ENCODE measurements around the gene GSTT2. TPM values are rescaled to one million over a fixed set of nuclear protein-coding genes. Genes with fewer than 3 reads are reported as not detected.

Gene GSTT2
- total and polyA plus RNA-seq, 2 donors (not counting 3 experiments of a cell fraction or from before 2014, with no cell fraction given): 3.0 TPM; not detected in 1

GRCh38 chr22:24008022-24008283 lies 28.0 kb downstream of the GSTT2 start:
- Histone ChIP-seq H2AFZ (ENCODE audit: low read depth, low read length) (no peak overlapping the region), H3K4me1 (ENCODE audit: control insufficient read depth, extremely low read depth, insufficient read depth, low read length) (peaks cover 5% of the 10 kb centered on the region), H3K9ac (replicated peaks; ENCODE audit: extremely low read depth, insufficient read depth, low read length) (no peak overlapping the region), H3K4me3 (replicated peaks in 1 of 3; ENCODE audit: insufficient read depth in 1 of 3, low read depth in 1 of 3, low read length in 3 of 3) (no peak overlapping the region), H3K4me2 (ENCODE audit: insufficient read depth, low read length) (no peak overlapping the region), H3K36me3 (ENCODE audit: control insufficient read depth in 2 of 2, extremely low read depth in 1 of 2, insufficient read depth in 2 of 2, low read length in 2 of 2) (no peaks in the 10 kb centered on the region), H3K9me1 (replicated peaks; ENCODE audit: control insufficient read depth, extremely low read depth, insufficient read depth, low read length) (no peaks in the 10 kb centered on the region), H3K79me2 (ENCODE audit: control insufficient read depth, insufficient read depth, low read length) (peaks cover 12% of the 10 kb centered on the region), H4K20me1 (replicated peaks; ENCODE audit: control insufficient read depth, extremely low read depth, insufficient read depth, low read length) (no peaks in the 10 kb centered on the region), H3K27me3 (ENCODE audit: control insufficient read depth in 2 of 2, insufficient read depth in 2 of 2, low read length in 2 of 2) (no peaks in the 10 kb centered on the region), H3K9me3 (replicated peaks; ENCODE audit: control insufficient read depth, insufficient read depth, low read length) (no peaks in the 10 kb centered on the region), H3K27ac (ENCODE audit: insufficient read depth, low read depth, low read length) (no peak overlapping the region)
- dilution Hi-C loops (cut with MboI; ENCODE audit: extremely low pct_ligation_motif_present, low sequenced_read_pairs): no loop called here
- ChIA-PET CTCF (no interaction called here), POLR2A (no interaction called here)
- DNase-seq (ENCODE audit: low read depth, low spot score): no peak
- BruUV-seq (replicated peaks): no TSS peak
- TF ChIP-seq FOS (IDR thresholded peaks at IDR 0.05; ENCODE audit: borderline replicate concordance, insufficient read depth, low read length) (no peak), MAX (IDR thresholded peaks at IDR 0.05; ENCODE audit: insufficient read depth, insufficient read length) (no peak), POLR2A (IDR thresholded peaks at IDR 0.05; ENCODE audit: low read depth, low read length) (no peak), GATA2 (IDR thresholded peaks at IDR 0.05; ENCODE audit: insufficient read depth, insufficient read length, low read depth, low read length) (no peak), POLR2AphosphoS5 (IDR thresholded peaks at IDR 0.05; ENCODE audit: insufficient read depth, low read depth, low read length) (no peak), CTCF (IDR thresholded peaks at IDR 0.05; ENCODE audit: extremely low read depth in 1 of 2, insufficient read depth in 1 of 2, low read depth in 1 of 2, low read length in 2 of 2) (no peak), EZH2 (IDR thresholded peaks at IDR 0.05; ENCODE audit: borderline replicate concordance, low read depth, low read length, severe bottlenecking) (no peak), JUN (IDR thresholded peaks at IDR 0.05; ENCODE audit: borderline replicate concordance, insufficient read depth, insufficient read length, low read depth) (no peak), MYC (IDR thresholded peaks at IDR 0.05; ENCODE audit: low read depth, low read length) (no peak)
- intact Hi-C loops (cut with micrococcal nuclease): no loop called here
- no peak for FAIRE-seq

Measured in endothelial cell of umbilical vein (primary cell).